Measurements from ENCODE around the gene CLDN3.

GRCh38 chr7:73742753-73743641 is 27.1 kb downstream of the CLDN3 start:
- TF ChIP-seq POLR2A (IDR thresholded peaks at IDR 0.05; ENCODE audit: low read depth) (no peak), POLR2AphosphoS5 (IDR thresholded peaks at IDR 0.05) (no peak), CTCF (IDR thresholded peaks at IDR 0.05) (no peak), EP300 (IDR thresholded peaks at IDR 0.05) (no peak)
